Measurements from ENCODE around the gene SLC22A23.

Gene SLC22A23

GRCh38 chr6:3438190-3439167 lies 18.4 kb downstream of the SLC22A23 start (continued):
- peak; percentile 97 for TF ChIP-seq PRDM6 (tag by site-specific recombination; IDR thresholded peaks at IDR 0.05)
- no peak; the same call in none of the 2 replicates for TF ChIP-seq ZSCAN16 (tag by site-specific recombination; IDR thresholded peaks at IDR 0.05)
- TF ChIP-seq ZNF140 (tag by site-specific recombination; IDR thresholded peaks at IDR 0.05): no peak
- no peak for TF ChIP-seq ZNF510 (tag by site-specific recombination; IDR thresholded peaks at IDR 0.05; ENCODE audit: insufficient replicate concordance)
- no peak for TF ChIP-seq ZNF354C (tag by site-specific recombination; IDR thresholded peaks at IDR 0.05; ENCODE audit: borderline replicate concordance, low read depth)
- TF ChIP-seq ZEB2 (tag by site-specific recombination; IDR thresholded peaks at IDR 0.05): peak; percentile 90
- TF ChIP-seq ZNF366 (tag by site-specific recombination; conservative IDR thresholded peaks at IDR 0.05): peak; percentile 74
- no peak for TF ChIP-seq GLI4 (tag by site-specific recombination; IDR thresholded peaks at IDR 0.05)
- no peak for TF ChIP-seq ZNF645 (tag by site-specific recombination; IDR thresholded peaks at IDR 0.05)
- no peak for TF ChIP-seq ZBTB1 (tag by site-specific recombination; IDR thresholded peaks at IDR 0.05)
- TF ChIP-seq ZNF248 (tag by site-specific recombination; IDR thresholded peaks at IDR 0.05): no peak
- TF ChIP-seq WT1 (tag by site-specific recombination; IDR thresholded peaks at IDR 0.05): peak; percentile 74; the same call in 1 of the 2 replicates
- TF ChIP-seq ZSCAN23 (tag by site-specific recombination; IDR thresholded peaks at IDR 0.05): peak; percentile 48; the same call in 1 of the 2 replicates
- no peak for TF ChIP-seq PRDM1 (tag by site-specific recombination; IDR thresholded peaks at IDR 0.05)
- no peak for TF ChIP-seq ZFHX2 (tag by site-specific recombination; conservative IDR thresholded peaks at IDR 0.05)
- no peak for TF ChIP-seq ZNF214 (tag by site-specific recombination; IDR thresholded peaks at IDR 0.05; ENCODE audit: borderline replicate concordance)
- 0 out of 2 replicates have a peak, but pooled peaks have one; percentile 8 for TF ChIP-seq SCRT2 (tag by site-specific recombination; IDR thresholded peaks at IDR 0.05)
- no peak for TF ChIP-seq ZNF776 (tag by site-specific recombination; IDR thresholded peaks at IDR 0.05; ENCODE audit: borderline replicate concordance)
- peak; percentile 81 for TF ChIP-seq ZNF639 (tag by site-specific recombination; IDR thresholded peaks at IDR 0.05)
- no peak for TF ChIP-seq ZNF23 (tag by site-specific recombination; IDR thresholded peaks at IDR 0.05; ENCODE audit: borderline replicate concordance)
- TF ChIP-seq ZNF624 (tag by site-specific recombination; IDR thresholded peaks at IDR 0.05): no peak
- 0 out of 2 replicates have a peak, but pooled peaks have one; percentile 11 for TF ChIP-seq TRIM28 (IDR thresholded peaks at IDR 0.05; ENCODE audit: borderline replicate concordance, low read length)
- peak; percentile 89 for TF ChIP-seq KLF10 (tag by site-specific recombination; IDR thresholded peaks at IDR 0.05)
- TF ChIP-seq AEBP2 (tag by site-specific recombination; IDR thresholded peaks at IDR 0.05; ENCODE audit: borderline replicate concordance): no peak
- TF ChIP-seq ZNF2 (tag by site-specific recombination; IDR thresholded peaks at IDR 0.05): peak; percentile 68; the same call in 1 of the 2 replicates
- no peak for TF ChIP-seq ZNF558 (tag by site-specific recombination; IDR thresholded peaks at IDR 0.05)
- no peak for TF ChIP-seq ZNF626 (tag by site-specific recombination; IDR thresholded peaks at IDR 0.05)
- no peak for TF ChIP-seq ZNF677 (tag by site-specific recombination; IDR thresholded peaks at IDR 0.05)
- peak; percentile 43; the same call in 1 of the 2 replicates for TF ChIP-seq PATZ1 (tag by site-specific recombination; IDR thresholded peaks at IDR 0.05)
- no peak for TF ChIP-seq ZBTB7A (tag by site-specific recombination; IDR thresholded peaks at IDR 0.05; ENCODE audit: low read depth)
